Measurements from ENCODE around the gene ADAMTS17. TPM values are rescaled to one million over a fixed set of nuclear protein-coding genes. Genes with fewer than 3 reads are reported as not detected.

ADAMTS17 gene
- total RNA-seq, 1 experiment from 2014 or later, result 4.2 TPM

DNA sequence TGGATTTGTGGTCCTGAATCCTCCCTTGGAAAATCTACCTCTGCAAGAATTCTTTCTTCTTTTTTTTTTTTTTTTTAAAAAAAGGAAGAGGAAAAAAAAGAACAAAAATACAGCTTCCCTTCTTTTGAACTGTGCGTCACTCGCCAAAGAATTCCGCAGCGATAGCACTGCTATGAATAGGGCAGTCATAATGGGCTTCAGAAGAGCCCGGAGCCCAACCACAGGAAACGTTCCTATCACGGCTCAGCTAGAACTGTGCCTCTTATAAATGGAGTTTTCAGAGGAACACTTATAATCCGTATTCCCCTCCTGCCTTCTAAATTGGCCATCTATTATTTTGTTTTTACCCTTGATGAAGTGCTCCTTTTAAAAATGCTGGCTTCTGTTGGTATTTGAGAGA is 227.7 kb downstream of the ADAMTS17 start:
- POLR2A ChIA-PET, result no interaction called here
- H2AFZ ChIP-seq (ENCODE audit: low read depth, low read length, poor library complexity, severe bottlenecking), result no peak overlapping the region

More for the DNA sequence above, 227.7 kb downstream of the ADAMTS17 start:
- TF ChIP-seq SRF (IDR thresholded peaks at IDR 0.05; ENCODE audit: low read depth) (no peak), ELF1 (IDR thresholded peaks at IDR 0.05; ENCODE audit: borderline replicate concordance, low read depth) (no peak), EGR1 (IDR thresholded peaks at IDR 0.05; ENCODE audit: low read depth) (no peak), EZH2 (IDR thresholded peaks at IDR 0.05) (no peak), CEBPB (IDR thresholded peaks at IDR 0.05; ENCODE audit: low read depth) (no peak), EZH2phosphoT487 (IDR thresholded peaks at IDR 0.05; ENCODE audit: borderline replicate concordance) (no peak), FOSL1 (IDR thresholded peaks at IDR 0.05; ENCODE audit: low read depth) (no peak), POLR2AphosphoS5 (IDR thresholded peaks at IDR 0.05; ENCODE audit: low read depth, low read length) (no peak), SP1 (IDR thresholded peaks at IDR 0.05; ENCODE audit: low read depth) (no peak), SIN3A (IDR thresholded peaks at IDR 0.05; ENCODE audit: low read depth) (no peak), CBX3 (IDR thresholded peaks at IDR 0.05; ENCODE audit: low read depth) (no peak), ZFX (IDR thresholded peaks at IDR 0.05) (no peak), POLR2A (IDR thresholded peaks at IDR 0.05; ENCODE audit: borderline replicate concordance, extremely low read depth, insufficient read depth, insufficient read length) (no peak)
- TF ChIP-seq, protein P1, sequence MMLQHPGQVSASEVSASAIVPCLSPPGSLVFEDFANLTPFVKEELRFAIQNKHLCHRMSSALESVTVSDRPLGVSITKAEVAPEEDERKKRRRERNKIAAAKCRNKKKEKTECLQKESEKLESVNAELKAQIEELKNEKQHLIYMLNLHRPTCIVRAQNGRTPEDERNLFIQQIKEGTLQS (IDR thresholded peaks at IDR 0.05), result no peak
- TF ChIP-seq, protein P2, sequence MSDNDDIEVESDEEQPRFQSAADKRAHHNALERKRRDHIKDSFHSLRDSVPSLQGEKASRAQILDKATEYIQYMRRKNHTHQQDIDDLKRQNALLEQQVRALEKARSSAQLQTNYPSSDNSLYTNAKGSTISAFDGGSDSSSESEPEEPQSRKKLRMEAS (IDR thresholded peaks at IDR 0.05), result no peak
- TF ChIP-seq, protein P3, sequence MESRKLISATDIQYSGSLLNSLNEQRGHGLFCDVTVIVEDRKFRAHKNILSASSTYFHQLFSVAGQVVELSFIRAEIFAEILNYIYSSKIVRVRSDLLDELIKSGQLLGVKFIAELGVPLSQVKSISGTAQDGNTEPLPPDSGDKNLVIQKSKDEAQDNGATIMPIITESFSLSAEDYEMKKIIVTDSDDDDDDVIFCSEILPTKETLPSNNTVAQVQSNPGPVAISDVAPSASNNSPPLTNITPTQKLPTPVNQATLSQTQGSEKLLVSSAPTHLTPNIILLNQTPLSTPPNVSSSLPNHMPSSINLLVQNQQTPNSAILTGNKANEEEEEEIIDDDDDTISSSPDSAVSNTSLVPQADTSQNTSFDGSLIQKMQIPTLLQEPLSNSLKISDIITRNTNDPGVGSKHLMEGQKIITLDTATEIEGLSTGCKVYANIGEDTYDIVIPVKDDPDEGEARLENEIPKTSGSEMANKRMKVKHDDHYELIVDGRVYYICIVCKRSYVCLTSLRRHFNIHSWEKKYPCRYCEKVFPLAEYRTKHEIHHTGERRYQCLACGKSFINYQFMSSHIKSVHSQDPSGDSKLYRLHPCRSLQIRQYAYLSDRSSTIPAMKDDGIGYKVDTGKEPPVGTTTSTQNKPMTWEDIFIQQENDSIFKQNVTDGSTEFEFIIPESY (IDR thresholded peaks at IDR 0.05; ENCODE audit: extremely low read depth, insufficient replicate concordance, low read length), result no peak
- Histone ChIP-seq H3K4me1 (ENCODE audit: control insufficient read depth in 1 of 2, insufficient read depth in 2 of 2, low read length in 2 of 2) (peaks cover 21 to 36% of the 10 kb centered on the region in 2 experiments), H3K9me2 (ENCODE audit: insufficient read depth) (no peaks in the 10 kb centered on the region), H3K4me3 (replicated peaks in 1 of 2; ENCODE audit: low read depth in 1 of 2, low read length in 2 of 2) (no peak overlapping the region), H3K27me3 (ENCODE audit: insufficient read depth, low read length) (no peaks in the 10 kb centered on the region), H3K9ac (ENCODE audit: low read length) (no peak overlapping the region), H3K9me3 (ENCODE audit: control insufficient read depth in 1 of 2, insufficient read depth in 1 of 2, low read depth in 1 of 2, low read length in 2 of 2) (no peaks in the 10 kb centered on the region), H3K79me2 (ENCODE audit: insufficient read depth, low read length) (no peaks in the 10 kb centered on the region), H3K4me2 (ENCODE audit: low read length) (no peak overlapping the region), H4K20me1 (ENCODE audit: insufficient read depth) (no peaks in the 10 kb centered on the region), H3K36me3 (ENCODE audit: control insufficient read depth in 1 of 2, insufficient read depth in 2 of 2, low read length in 2 of 2) (no peaks in the 10 kb centered on the region), H3K27ac (ENCODE audit: low read depth, low read length) (no peak overlapping the region)
- intact Hi-C loops (cut with micrococcal nuclease), result no loop called here
- no TSS peak for BruUV-seq (replicated peaks)
- DNase-seq (ENCODE audit: low read depth, low spot score) (no peak), ATAC-seq (no peak)
- ChIA-PET RAD21 (ENCODE audit: low non-redundant PET in 1 of 2, low total read pairs in 2 of 2, uncharacterized antibody in 2 of 2, unreplicated experiment in 2 of 2) (no interaction called here), CTCF (no interaction called here)

All from HCT116 (cell line).